K562 (cell line): Measurements from ENCODE around the gene MLLT1. TPM values are rescaled to one million over a fixed set of nuclear protein-coding genes. Genes with fewer than 3 reads are reported as not detected.

Source experiments
- ATAC-seq: fragments of 200-7000 bp; cut with Tn5 transposase; 3 replicates; pipeline ENCODE4 v1.9.1; 2020; ENCODE audit warnings: moderate library complexity
- BruUV-seq: library from RNA; stranded (reverse); fragments of 400-500 nt; replicated peaks from 2 replicates; lab custom pipeline; 2021; lab: Mats Ljungman, UMichigan
- CTCF ChIA-PET: fragments of 300-600 bp; formaldehyde crosslinking; extraction: SDS; loops from one replicate; lab custom pipeline; 2021; ENCODE audit warnings: low intra/inter-chr PET ratio; lab: Yijun Ruan, JAX
- POLR2A ChIA-PET: fragments of 300-600, 350-650 bp; sonication (Branson Sonifier 250); formaldehyde crosslinking; extraction: SDS; loops from one replicate; lab custom pipeline; 2021; ENCODE audit warnings: antibody characterized with exemption, inconsistent platforms; lab: Yijun Ruan, JAX
- DNase-seq, 4 experiments: peaks; one replicate each; pipeline versions ENCODE4 v3.0.0 to v3.0.0-alpha.2; 2011 to 2018; ENCODE audit warnings: low spot score in 3 of 4, mixed read lengths in 3 of 4; ENCODE audit errors: extremely low read depth in 1 of 4
- FAIRE-seq: peaks from 2 replicates; lab custom pipeline; 2011; peaks lifted over from hg19 to GRCh38; lab: Jason Lieb, UNC
- H2AFZ ChIP-seq: 2 replicates; pipeline ENCODE4 v1.6.0; 2011; ENCODE audit warnings: low read depth, low read length, control low read depth, inconsistent platforms
- H3K27ac ChIP-seq: fragments of 200-600 bp; 3 replicates; pipeline ENCODE4 v1.8.0; 2011; ENCODE audit warnings: low read depth, mild to moderate bottlenecking, control low read depth, inconsistent platforms, low read length, moderate library complexity, mixed read lengths; ENCODE audit errors: extremely low read depth
- H3K27me3 ChIP-seq, 2 experiments: fragments of 300-600 bp in 1 of 2; 2 replicates in 1 of 2; 3 replicates in 1 of 2; pipeline versions ENCODE4 v1.6.0 to v1.8.0; 2011; ENCODE audit warnings: inconsistent platforms in 2 of 2, low read length in 2 of 2, mild to moderate bottlenecking in 1 of 2, mixed read lengths in 1 of 2, moderate library complexity in 1 of 2; ENCODE audit not compliant: control insufficient read depth in 2 of 2, insufficient read depth in 2 of 2
- H3K36me3 ChIP-seq: fragments of 300-600 bp; 3 replicates; pipeline ENCODE4 v1.8.0; 2011; ENCODE audit warnings: mild to moderate bottlenecking, low read length, inconsistent platforms; ENCODE audit not compliant: control insufficient read depth, insufficient read depth
- H3K4me1 ChIP-seq, 2 experiments: fragments of 200-600 bp in 1 of 2; replicated peaks in 1 of 2; 2 replicates in 1 of 2; 3 replicates in 1 of 2; pipeline versions ENCODE4 v1.5.1 to v1.8.0; 2011; ENCODE audit warnings: inconsistent platforms in 2 of 2, low read length in 2 of 2, mild to moderate bottlenecking in 1 of 2, mixed read lengths in 1 of 2, moderate library complexity in 1 of 2; ENCODE audit not compliant: control insufficient read depth in 2 of 2, insufficient read depth in 2 of 2
- H3K4me2 ChIP-seq: 2 replicates; pipeline ENCODE4 v1.6.1; 2011; ENCODE audit warnings: low read length, control low read depth, inconsistent platforms, mixed read lengths; ENCODE audit not compliant: insufficient read depth
- H3K4me3 ChIP-seq: fragments of 200-600 bp; sonication (generic), shearing (Covaris generic); 2 replicates; pipeline ENCODE4 v1.5.1; 2016; ENCODE audit warnings: control low read depth, inconsistent platforms
- H3K79me2 ChIP-seq: fragments of 200-600 bp; 3 replicates; pipeline ENCODE4 v1.8.0; 2011; ENCODE audit warnings: low read length, inconsistent platforms; ENCODE audit not compliant: control insufficient read depth, insufficient read depth
- H3K9ac ChIP-seq, 2 experiments: 2 replicates each; pipeline versions ENCODE4 v1.6.0 to v1.6.1; 2011; ENCODE audit warnings: low read depth in 2 of 2, low read length in 2 of 2, control low read depth in 1 of 2, inconsistent platforms in 1 of 2, mild to moderate bottlenecking in 1 of 2, mixed read lengths in 1 of 2; ENCODE audit not compliant: insufficient read depth in 1 of 2
- H3K9me1 ChIP-seq: one replicate; pipeline ENCODE4 v1.6.0; 2011; ENCODE audit warnings: inconsistent platforms, mild to moderate bottlenecking, low read length, moderate library complexity; ENCODE audit not compliant: control insufficient read depth, insufficient read depth
- H3K9me3 ChIP-seq: replicated peaks from 2 replicates; pipeline ENCODE4 v1.5.1; 2011; ENCODE audit warnings: low read depth, low read length, inconsistent platforms; ENCODE audit not compliant: control insufficient read depth, insufficient read depth
- H4K20me1 ChIP-seq: replicated peaks from 2 replicates; pipeline ENCODE4 v1.6.1; 2011; ENCODE audit warnings: low read length, inconsistent platforms, mixed read lengths; ENCODE audit not compliant: control insufficient read depth, insufficient read depth
- ILK ChIP-seq: fragments of 450-650 bp; IDR thresholded peaks from 2 replicates; pipeline ENCODE4 v1.6.1; 2016; ENCODE audit warnings: missing genetic modification characterization, low read depth, mild to moderate bottlenecking, missing compliant biosample characterization, moderate library complexity, borderline replicate concordance
- MAX ChIP-seq: sonication (generic); formaldehyde crosslinking; IDR thresholded peaks from 2 replicates; pipeline ENCODE4 v1.9.0; 2022; ENCODE audit warnings: mild to moderate bottlenecking, missing genetic modification reagents
- NR2F6 ChIP-seq: fragments of 450-650 bp; formaldehyde crosslinking; IDR thresholded peaks from 2 replicates; pipeline ENCODE4 v1.4.0; 2020; ENCODE audit warnings: mild to moderate bottlenecking
- OTX1 ChIP-seq: fragments of 450-650 bp; formaldehyde crosslinking; IDR thresholded peaks from 2 replicates; pipeline ENCODE4 v1.4.0; 2022; ENCODE audit warnings: mild to moderate bottlenecking
- ZBTB12 ChIP-seq: fragments of 250-450 bp; sonication (Bioruptor Pico); IDR thresholded peaks from 2 replicates; pipeline ENCODE4 v1.4.0; 2020
- ZBTB43 ChIP-seq: sonication (generic); formaldehyde crosslinking; IDR thresholded peaks from 2 replicates; pipeline ENCODE4 v1.8.0; 2023; ENCODE audit warnings: mild to moderate bottlenecking, missing genetic modification reagents
- ZC3H4 ChIP-seq: sonication (generic); formaldehyde crosslinking; IDR thresholded peaks from 2 replicates; pipeline ENCODE4 v1.9.0; 2021; ENCODE audit warnings: missing genetic modification reagents, borderline replicate concordance
- WGBS: fragments of 100-300 bp; shearing (Covaris generic); methylation state at CpG from one replicate; pipeline ENCODE4 v1.1.6; 2016; ENCODE audit warnings: low coverage, mixed read lengths; ENCODE audit not compliant: insufficient coverage; ENCODE audit errors: missing lambda C conversion rate; 5-methylcytosine and 5-hydroxymethylcytosine counted together
- in situ Hi-C: fragments of 300-500 bp; cut with MboI; formaldehyde crosslinking; loops from 4 replicates; pipeline ENCODE4 v1.15.0; 2018; ENCODE audit warnings: inconsistent platforms, mixed read lengths
- intact Hi-C: fragments of 100-400 bp; cut with micrococcal nuclease; formaldehyde crosslinking; loops from 2 replicates; pipeline ENCODE4 v1.14.2; 2022
- polyA plus RNA-seq, 8 experiments: library from polyadenylated mRNA; depleted of rRNA in 4 of 8; stranded (reverse) in 5 of 8; unstranded in 3 of 8; fragments of >200 nt; fragmentation: Nextera tagmentation in 2 of 8; fragmentation: Illumina TruSeq in 1 of 8; extraction: Ambion mirVana in 2 of 8; extraction: Trizol in 1 of 8; gene quantifications; 2 replicates each; pipeline versions ENCODE4 v1.2.1 to v1.2.3, GENCODE V29; 2011 to 2014; ENCODE audit warnings: inconsistent platforms in 1 of 8, missing spikeins in 1 of 8
- total RNA-seq, 7 experiments: library from RNA; depleted of rRNA in 6 of 7; stranded (reverse); fragments of >200 nt in 6 of 7; fragmentation: Illumina TruSeq in 2 of 7; extraction: Trizol in 2 of 7; gene quantifications; 2 replicates each; pipeline versions ENCODE4 v1.2.1 to v1.2.3, GENCODE V29; 2011 to 2021; ENCODE audit warnings: low replicate concordance in 1 of 7
- TF ChIP-seq, protein P1 (sequence below), 2 experiments: fragments of 250-450 bp in 1 of 2; fragments of 450-650 bp in 1 of 2; sonication (Bioruptor Pico) in 1 of 2; IDR thresholded peaks; 2 replicates each; pipeline versions ENCODE4 v1.6.1 to v1.8.0; 2016 to 2021; ENCODE audit warnings: mild to moderate bottlenecking in 2 of 2, moderate library complexity in 2 of 2, missing compliant biosample characterization in 1 of 2, missing genetic modification characterization in 1 of 2

MLLT1 gene
- total and polyA plus RNA-seq, 9 of the 15 experiments (the other 6 are each of a cell fraction or from before 2014, with no cell fraction given): 0.23 to 63.5 (median 15.4) TPM

DNA sequence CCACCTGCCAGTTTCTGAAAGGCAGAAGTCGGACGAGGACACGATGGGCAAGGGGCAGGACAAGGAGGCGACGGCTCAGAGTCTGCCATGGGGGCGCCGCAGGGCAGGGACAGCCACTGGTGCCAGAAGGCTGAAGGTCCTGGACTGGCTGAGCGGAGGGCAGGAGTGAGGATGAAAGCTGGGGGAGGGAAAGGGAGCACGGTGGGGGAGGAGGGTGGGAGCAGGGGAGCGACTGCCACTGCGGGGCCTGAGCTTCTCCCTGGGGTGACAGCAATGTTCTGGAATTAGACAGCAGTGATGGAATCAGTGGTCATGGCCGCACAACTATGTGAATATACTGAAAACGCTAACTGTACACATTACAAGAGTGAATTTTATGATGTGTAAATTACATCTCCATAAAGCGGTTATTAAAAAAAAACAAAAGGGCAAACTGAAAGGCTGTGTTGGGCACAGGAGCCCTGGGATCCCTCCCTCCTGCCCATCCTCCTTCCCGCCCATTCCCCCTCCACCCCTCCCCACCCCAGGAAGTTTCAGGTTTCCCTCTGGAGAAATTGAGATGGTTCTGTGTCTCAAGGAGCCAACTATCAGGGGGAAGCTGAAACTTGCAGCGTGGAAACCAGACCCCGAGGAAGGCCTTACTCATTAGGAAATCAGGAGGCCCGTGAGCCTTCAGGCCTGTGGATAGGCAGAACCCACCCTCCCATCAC is 15.9 kb downstream of the MLLT1 start:
- BruUV-seq: no TSS peak
- H3K4me1 ChIP-seq: peaks cover 0 to 20% of the 10 kb centered on the region in 2 experiments; a peak in 2 of 5 replicates
- H3K4me3 ChIP-seq: no peak overlapping the region
- CTCF ChIA-PET: no interaction called here
- H3K9me1 ChIP-seq: no peaks in the 10 kb centered on the region
- no peaks in the 10 kb centered on the region for H3K9me3 ChIP-seq
- intact Hi-C loops (no loop called here), in situ Hi-C loops (no loop called here)
- POLR2A ChIA-PET: interaction anchor here (0.7 kb wide), 1 partner anchor 589 kb away, joined by 3 read pairs; no protein-coding TSS in a partner anchor
- TF ChIP-seq, protein P1, sequence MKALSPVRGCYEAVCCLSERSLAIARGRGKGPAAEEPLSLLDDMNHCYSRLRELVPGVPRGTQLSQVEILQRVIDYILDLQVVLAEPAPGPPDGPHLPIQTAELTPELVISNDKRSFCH (CRISPR knock-in tag; IDR thresholded peaks at IDR 0.05): no peak
- TF ChIP-seq, protein P1 (tag; IDR thresholded peaks at IDR 0.05): no peak
- TF ChIP-seq OTX1 (CRISPR knock-in tag) (no peak), ZC3H4 (CRISPR knock-in tag) (no peak), NR2F6 (CRISPR knock-in tag) (no peak), ILK (tag) (no peak), ZBTB12 (CRISPR knock-in tag) (no peak), ZBTB43 (CRISPR knock-in tag) (no peak), MAX (CRISPR knock-in tag) (no peak)
- ATAC-seq: no peak
- no peaks in the 10 kb centered on the region for H4K20me1 ChIP-seq
- H2AFZ ChIP-seq: no peak overlapping the region
- H3K36me3 ChIP-seq: peaks cover 81% of the 10 kb centered on the region
- no peak for DNase-seq
- no peak overlapping the region for H3K27ac ChIP-seq
- peaks cover 70% of the 10 kb centered on the region for H3K79me2 ChIP-seq
- H3K4me2 ChIP-seq: no peak overlapping the region
- WGBS: 94% methylated on average over 12 of the region's 18 CpGs
- no peak for FAIRE-seq
- H3K9ac ChIP-seq: peak overlapping the region in 1 of 2 experiments; percentile 79; a peak in 1 of 4 replicates
- H3K27me3 ChIP-seq: no peaks in the 10 kb centered on the region
